B cell (primary cell): ENCODE measurements around the gene KRTAP12-2. TPM values are rescaled to one million over a fixed set of nuclear protein-coding genes. Genes with fewer than 3 reads are reported as not detected.

Source experiments
- ATAC-seq: fragments of 200-7000 bp; cut with Tn5 transposase; one replicate; pipeline ENCODE4 v1.10.0; 2021; ENCODE audit warnings: low read depth, mild to moderate bottlenecking, moderate number of reproducible peaks, moderate library complexity
- CTCF ChIA-PET: fragments of 350-600 bp; sonication (Branson Sonifier 250); formaldehyde crosslinking; loops from one replicate; lab custom pipeline; 2021; ENCODE audit warnings: antibody characterized with exemption, inconsistent platforms; lab: Charles Lee
- POLR2A ChIA-PET: fragments of 350-600 bp; sonication (Branson Sonifier 250); formaldehyde crosslinking; loops from one replicate; lab custom pipeline; 2021; ENCODE audit warnings: antibody characterized with exemption; lab: Charles Lee
- DNase-seq: peaks from one replicate; pipeline ENCODE4 v3.0.0; 2013
- H2AFZ ChIP-seq: 2 replicates; pipeline ENCODE4 v1.6.1; 2012; ENCODE audit warnings: mild to moderate bottlenecking, low read depth, low read length; ENCODE audit not compliant: insufficient read depth, poor library complexity, severe bottlenecking
- H3K27ac ChIP-seq, 2 donors: 1 replicate in 1 of 2; 2 replicates in 1 of 2; pipeline ENCODE4 v1.5.1; 2012 to 2013; ENCODE audit warnings: low read length in 2 of 2, mild to moderate bottlenecking in 2 of 2, moderate library complexity in 1 of 2
- H3K27me3 ChIP-seq, 4 experiments: fragments of 200-600 bp in 1 of 4; sonication (generic) in 1 of 4; replicated peaks in 1 of 4; 1 replicate in 2 of 4; 2 replicates in 2 of 4; pipeline versions ENCODE4 v1.6.1 to v1.7.0; 2013 to 2016; ENCODE audit warnings: low read length in 3 of 4, mild to moderate bottlenecking in 2 of 4, mixed read lengths in 1 of 4, moderate library complexity in 1 of 4; ENCODE audit not compliant: insufficient read depth in 4 of 4, control insufficient read depth in 3 of 4; ENCODE audit errors: control extremely low read depth in 1 of 4
- H3K36me3 ChIP-seq, 2 experiments: replicated peaks in 1 of 2; 1 replicate in 1 of 2; 2 replicates in 1 of 2; pipeline versions ENCODE4 v1.6.1 to v1.7.1; 2013; ENCODE audit warnings: low read length in 1 of 2; ENCODE audit not compliant: insufficient read depth in 2 of 2, control insufficient read depth in 1 of 2; ENCODE audit errors: control extremely low read depth in 1 of 2, extremely low read depth in 1 of 2
- H3K4me1 ChIP-seq, 2 donors: fragments of 200-600 bp in 1 of 2; sonication (generic) in 1 of 2; 1 replicate in 1 of 2; 2 replicates in 1 of 2; pipeline versions ENCODE4 v1.5.1 to v1.6.1; 2013 to 2017; ENCODE audit warnings: low read length in 2 of 2; ENCODE audit not compliant: control insufficient read depth in 2 of 2, insufficient read depth in 2 of 2
- H3K4me2 ChIP-seq: replicated peaks from 2 replicates; pipeline ENCODE3; 2012; ENCODE audit warnings: mild to moderate bottlenecking, low read depth, low read length; ENCODE audit not compliant: poor library complexity, severe bottlenecking
- H3K4me3 ChIP-seq, 5 experiments: fragments of 200-600 bp in 1 of 5; sonication (generic) in 1 of 5; 1 replicate in 3 of 5; 2 replicates in 2 of 5; pipeline versions ENCODE4 v1.5.1 to v1.7.0; 2011 to 2016; ENCODE audit warnings: low read length in 4 of 5, mild to moderate bottlenecking in 4 of 5, low read depth in 2 of 5, control low read depth in 1 of 5, moderate library complexity in 1 of 5; ENCODE audit not compliant: insufficient read depth in 1 of 5; ENCODE audit errors: control extremely low read depth in 1 of 5, extremely low read depth in 1 of 5
- H3K79me2 ChIP-seq: fragments of 200-600 bp; sonication (generic); one replicate; pipeline ENCODE4 v1.6.0; 2016; ENCODE audit warnings: low read length; ENCODE audit not compliant: control insufficient read depth, insufficient read depth
- H3K9ac ChIP-seq: fragments of 200-600 bp; sonication (generic); 2 replicates; pipeline ENCODE4 v1.6.1; 2017; ENCODE audit warnings: mild to moderate bottlenecking, low read length, moderate library complexity
- H3K9me3 ChIP-seq, 3 donors: one replicate each; pipeline versions ENCODE4 v1.6.1 to v1.7.1; 2013; ENCODE audit warnings: low read length in 2 of 3; ENCODE audit not compliant: control insufficient read depth in 2 of 3, insufficient read depth in 1 of 3; ENCODE audit errors: control extremely low read depth in 1 of 3
- H4K20me1 ChIP-seq: 2 replicates; pipeline ENCODE4 v1.6.0; 2012; ENCODE audit warnings: mild to moderate bottlenecking, low read length; ENCODE audit not compliant: insufficient read depth, control insufficient read depth, poor library complexity, severe bottlenecking
- H3K27ac Mint-ChIP-seq: one replicate; pipeline ENCODE4 v1.8.0; 2021; ENCODE audit warnings: mixed read lengths
- H3K27me3 Mint-ChIP-seq: one replicate; pipeline ENCODE4 v1.8.0; 2021; ENCODE audit warnings: mixed read lengths
- H3K4me1 Mint-ChIP-seq: one replicate; pipeline ENCODE4 v1.8.0; 2021; ENCODE audit warnings: mixed read lengths
- H3K4me3 Mint-ChIP-seq: one replicate; pipeline ENCODE4 v1.8.0; 2021; ENCODE audit warnings: mixed read lengths
- H3K9me3 Mint-ChIP-seq: one replicate; pipeline ENCODE4 v1.8.0; 2022; ENCODE audit warnings: mixed read lengths; ENCODE audit not compliant: insufficient read depth
- CTCF ChIP-seq: fragments of 200-600 bp; IDR thresholded peaks from one replicate; pipeline ENCODE4 v1.8.0; 2022; ENCODE audit warnings: antibody characterized with exemption, mild to moderate bottlenecking
- EZH2 ChIP-seq: IDR thresholded peaks from 2 replicates; pipeline ENCODE4 v1.6.1; 2012; ENCODE audit warnings: borderline replicate concordance, low read depth, mild to moderate bottlenecking, moderate library complexity, low read length; ENCODE audit not compliant: insufficient read depth, poor library complexity, severe bottlenecking
- WGBS: methylation state at CpG from one replicate; pipeline ENCODE4 v1.1.5; 2013; ENCODE audit warnings: missing lambda C conversion rate; ENCODE audit not compliant: insufficient coverage; 5-methylcytosine and 5-hydroxymethylcytosine counted together
- intact Hi-C: fragments of 100-400 bp; cut with micrococcal nuclease; formaldehyde crosslinking; loops from one replicate; pipeline ENCODE4 v1.10.0; 2022
- polyA plus RNA-seq: library from polyadenylated mRNA; depleted of rRNA; stranded (reverse); fragments of >200 nt; gene quantifications from 2 replicates; pipeline ENCODE4 v1.2.3, GENCODE V29; 2012
- total RNA-seq, 2 donors: library from RNA; stranded (reverse); fragments of 120-200 nt in 1 of 2; gene quantifications; 1 replicate in 1 of 2; 2 replicates in 1 of 2; pipeline versions ENCODE4 v1.2.3 to v1.2.4, GENCODE V29; 2013 to 2022

Gene KRTAP12-2
- total and polyA plus RNA-seq, 2 donors (not counting 1 experiment from before 2014, with no cell fraction given): not detected

GRCh38 chr21:44695641-44696040 is 28.9 kb upstream of the KRTAP12-2 start:
- H3K27ac Mint-ChIP-seq: no peak overlapping the region
- H3K27me3 ChIP-seq: peaks cover 0 to 20% (median 8%) of the 10 kb centered on the region in 4 experiments
- ATAC-seq (no peak), DNase-seq (no peak)
- H3K27me3 Mint-ChIP-seq: peaks cover 49% of the 10 kb centered on the region
- intact Hi-C loops: no loop called here
- H3K9me3 ChIP-seq: peaks cover 4 to 10% (median 8%) of the 10 kb centered on the region in 3 donors
- no peak overlapping the region for H3K4me3 Mint-ChIP-seq
- H3K4me3 ChIP-seq: no peak overlapping the region
- H4K20me1 ChIP-seq: no peaks in the 10 kb centered on the region
- TF ChIP-seq EZH2: no peak
- TF ChIP-seq CTCF: no peak
- H2AFZ ChIP-seq: no peak overlapping the region
- POLR2A ChIA-PET: no interaction called here
- no peak overlapping the region for H3K9ac ChIP-seq
- no peak overlapping the region for H3K4me2 ChIP-seq
- H3K9me3 Mint-ChIP-seq: peaks cover 12% of the 10 kb centered on the region
- H3K4me1 ChIP-seq: no peaks in the 10 kb centered on the region
- WGBS: 82% methylated on average over 8 of the region's 8 CpGs
- CTCF ChIA-PET: no interaction called here
- H3K79me2 ChIP-seq: no peaks in the 10 kb centered on the region
- no peaks in the 10 kb centered on the region for H3K4me1 Mint-ChIP-seq
- no peak overlapping the region for H3K27ac ChIP-seq
- H3K36me3 ChIP-seq: no peaks in the 10 kb centered on the region

- peaks cover 0 to 17% (median 8%) of the 10 kb centered on the region in 4 experiments for H3K27me3 ChIP-seq
- Mint-ChIP-seq H3K9me3 (peaks cover 12% of the 10 kb centered on the region), H3K27ac (no peak overlapping the region), H3K4me1 (no peaks in the 10 kb centered on the region), H3K27me3 (peaks cover 53% of the 10 kb centered on the region), H3K4me3 (no peak overlapping the region)
- no peaks in the 10 kb centered on the region for H3K36me3 ChIP-seq
- 64% methylated on average over 7 of the region's 8 CpGs for WGBS
- intact Hi-C loops: no loop called here
- H3K9me3 ChIP-seq: peaks cover 4 to 10% (median 8%) of the 10 kb centered on the region in 3 donors
- H3K27ac ChIP-seq: no peak overlapping the region
- DNase-seq: no peak
- no peak overlapping the region for H2AFZ ChIP-seq
- CTCF ChIA-PET: no interaction called here
- ATAC-seq: no peak
- H3K9ac ChIP-seq: no peak overlapping the region
- no peaks in the 10 kb centered on the region for H4K20me1 ChIP-seq
- H3K79me2 ChIP-seq: no peaks in the 10 kb centered on the region
- POLR2A ChIA-PET: no interaction called here
- no peak for TF ChIP-seq EZH2
- no peak overlapping the region for H3K4me3 ChIP-seq
- no peaks in the 10 kb centered on the region for H3K4me1 ChIP-seq
- no peak overlapping the region for H3K4me2 ChIP-seq
Observed at GRCh38 chr21:44695184-44695583, 28.5 kb upstream of the KRTAP12-2 start.
